K562 (cell line): ENCODE data around the gene RPL35. TPM values are rescaled to one million over a fixed set of nuclear protein-coding genes. Genes with fewer than 3 reads are reported as not detected.

Experiments
- GTF2F1 ChIP-seq: IDR thresholded peaks from 2 replicates; pipeline ENCODE4 v1.6.1; 2011; ENCODE audit warnings: low read depth, low read length, improper control_type of control experiment
- IRF9 ChIP-seq: fragments of 450-650 bp; IDR thresholded peaks from 2 replicates; pipeline ENCODE4 v1.6.1; 2016; ENCODE audit warnings: missing biosample characterization, missing genetic modification characterization
- KAT7 ChIP-seq: sonication (generic); formaldehyde crosslinking; IDR thresholded peaks from 2 replicates; pipeline ENCODE4 v1.8.0; 2022; ENCODE audit warnings: missing genetic modification reagents, mild to moderate bottlenecking, borderline replicate concordance
- MAFK ChIP-seq: IDR thresholded peaks from 2 replicates; pipeline ENCODE4 v1.6.1; 2011; ENCODE audit warnings: low read length, improper control_type of control experiment
- MYNN ChIP-seq, 2 experiments: sonication (generic); formaldehyde crosslinking in 1 of 2; IDR thresholded peaks; 2 replicates each; pipeline versions ENCODE4 v1.5.0 to v1.6.1; 2016 to 2020; ENCODE audit warnings: antibody characterized with exemption in 1 of 2, missing genetic modification reagents in 1 of 2
- RBM14 ChIP-seq: fragments of 200-400 bp; formaldehyde crosslinking; IDR thresholded peaks from 2 replicates; pipeline ENCODE4 v1.6.1; 2018; ENCODE audit warnings: low read depth, mild to moderate bottlenecking, low read length, moderate library complexity, borderline replicate concordance; ENCODE audit not compliant: insufficient read depth
- RBM34 ChIP-seq: fragments of 200-400 bp; formaldehyde crosslinking; IDR thresholded peaks from 2 replicates; pipeline ENCODE4 v1.6.1; 2018; ENCODE audit warnings: low read length, borderline replicate concordance; ENCODE audit not compliant: insufficient read depth
- RCOR1 ChIP-seq, 2 experiments: IDR thresholded peaks; 2 replicates each; pipeline ENCODE4 v1.6.1; 2012; ENCODE audit warnings: low read depth in 2 of 2, low read length in 2 of 2, borderline replicate concordance in 1 of 2, improper control_type of control experiment in 1 of 2
- SETDB1 ChIP-seq: IDR thresholded peaks from one replicate; pipeline ENCODE4 v1.6.1; 2012; ENCODE audit warnings: low read length, control low read depth, inconsistent platforms
- SREBF1 ChIP-seq: fragments of 150-350 bp; IDR thresholded peaks from 2 replicates; pipeline ENCODE4 v1.6.1; 2014; ENCODE audit warnings: antibody characterized with exemption, low read depth, low read length, borderline replicate concordance
- SREBF2 ChIP-seq: sonication (generic); formaldehyde crosslinking; IDR thresholded peaks from 2 replicates; pipeline ENCODE4 v1.4.0; 2020; ENCODE audit warnings: mild to moderate bottlenecking, missing genetic modification reagents
- XRCC5 ChIP-seq: fragments of 200-400 bp; formaldehyde crosslinking; IDR thresholded peaks from 2 replicates; pipeline ENCODE4 v1.6.1; 2017; ENCODE audit warnings: low read depth, mild to moderate bottlenecking, low read length
- ZNF407 ChIP-seq: fragments of 450-650 bp; IDR thresholded peaks from 2 replicates; pipeline ENCODE4 v1.6.1; 2016; ENCODE audit warnings: low read depth
- ZNF699 ChIP-seq: fragments of 250-450 bp; sonication (Bioruptor Pico); IDR thresholded peaks from 2 replicates; pipeline ENCODE4 v1.8.0; 2021; ENCODE audit warnings: mild to moderate bottlenecking, moderate library complexity; ENCODE audit not compliant: insufficient replicate concordance
- ZNF740 ChIP-seq, 3 experiments: fragments of 200-800 bp in 1 of 3; sonication (Bioruptor generic) in 1 of 3; sonication (generic) in 1 of 3; formaldehyde crosslinking in 1 of 3; IDR thresholded peaks; 2 replicates each; pipeline versions ENCODE4 v1.6.1 to v1.8.0; 2016 to 2022; ENCODE audit warnings: mild to moderate bottlenecking in 2 of 3, missing compliant biosample characterization in 2 of 3, missing genetic modification characterization in 2 of 3, missing genetic modification reagents in 1 of 3
- polyA plus RNA-seq, 8 experiments: library from polyadenylated mRNA; depleted of rRNA in 4 of 8; stranded (reverse) in 5 of 8; unstranded in 3 of 8; fragments of >200 nt; fragmentation: Nextera tagmentation in 2 of 8; fragmentation: Illumina TruSeq in 1 of 8; extraction: Ambion mirVana in 2 of 8; extraction: Trizol in 1 of 8; gene quantifications; 2 replicates each; pipeline versions ENCODE4 v1.2.1 to v1.2.3, GENCODE V29; 2011 to 2014; ENCODE audit warnings: inconsistent platforms in 1 of 8, missing spikeins in 1 of 8
- total RNA-seq, 7 experiments: library from RNA; depleted of rRNA in 6 of 7; stranded (reverse); fragments of >200 nt in 6 of 7; fragmentation: Illumina TruSeq in 2 of 7; extraction: Trizol in 2 of 7; gene quantifications; 2 replicates each; pipeline versions ENCODE4 v1.2.1 to v1.2.3, GENCODE V29; 2011 to 2021; ENCODE audit warnings: low replicate concordance in 1 of 7

Gene RPL35
- total and polyA plus RNA-seq, 9 of the 15 experiments (the other 6 are each of a cell fraction or from before 2014, with no cell fraction given): 1,755 to 5,101 (median 3,405) TPM

- no peak for TF ChIP-seq ZNF407
- no peak for TF ChIP-seq SREBF2 (CRISPR knock-in tag)
- TF ChIP-seq ZNF699 (CRISPR knock-in tag): no peak
- TF ChIP-seq KAT7 (CRISPR knock-in tag): 0 out of 2 replicates have a peak, but pooled peaks have one; percentile 9
- TF ChIP-seq ZNF740 (CRISPR knock-in tag; IDR thresholded peaks at IDR 0.05): peak; percentile 52
- no peak for TF ChIP-seq ZNF740 (tag; IDR thresholded peaks at IDR 0.05)
- peak; percentile 91 for TF ChIP-seq GTF2F1
- TF ChIP-seq IRF9: no peak
- TF ChIP-seq MAFK: 0 out of 2 replicates have a peak, but pooled peaks have one; percentile 3
- peak; percentile 81; the same call in 1 of the 2 replicates for TF ChIP-seq RBM14
- TF ChIP-seq SETDB1: no peak
- TF ChIP-seq RBM34: 0 out of 2 replicates have a peak, but pooled peaks have one; percentile 85
- TF ChIP-seq SREBF1: peak; percentile 95
- no peak for TF ChIP-seq MYNN (IDR thresholded peaks at IDR 0.05)
- TF ChIP-seq MYNN (CRISPR knock-in tag; IDR thresholded peaks at IDR 0.05): no peak
- peak; percentile 42; the same call in 1 of the 2 replicates for TF ChIP-seq XRCC5
- TF ChIP-seq RCOR1 (IDR thresholded peaks at IDR 0.05; ENCODE audit: borderline replicate concordance in 1 of 2, low read depth in 2 of 2, low read length in 2 of 2): no peak
Observed at GRCh38 chr9:124861342-124862229, at the start of gene RPL35, which contains the start of gene ARPC5L (continued).
